Stimulated activated naive CD8-positive, alpha-beta T cell treated with anti-CD3 and anti-CD28 coated beads, Interleukin-15, amount 100 ng/mL, for 72 hours (primary cell): ENCODE data around the gene MAML1.

Source experiments
- ATAC-seq: fragments of 150-1000 bp; cut with Tn5 transposase; 2 replicates; pipeline ENCODE4 v1.10.0; 2021; ENCODE audit warnings: mild to moderate bottlenecking, moderate library complexity
- DNase-seq, 2 donors: peaks; one replicate each; pipeline ENCODE4 v3.0.0; 2021 to 2022
- H3K27ac Mint-ChIP-seq, 2 donors: one replicate each; pipeline ENCODE4 v1.8.0; 2022; ENCODE audit warnings: mild to moderate bottlenecking in 2 of 2, mixed read lengths in 2 of 2, moderate library complexity in 2 of 2
- H3K27me3 Mint-ChIP-seq: one replicate; pipeline ENCODE4 v1.8.0; 2022; ENCODE audit warnings: mixed read lengths
- H3K4me1 Mint-ChIP-seq: one replicate; pipeline ENCODE4 v1.8.0; 2022; ENCODE audit warnings: mild to moderate bottlenecking, mixed read lengths
- H3K4me3 Mint-ChIP-seq, 2 donors: one replicate each; pipeline ENCODE4 v1.8.0; 2022; ENCODE audit warnings: mild to moderate bottlenecking in 2 of 2, mixed read lengths in 2 of 2, moderate library complexity in 1 of 2
- H3K9me3 Mint-ChIP-seq, 2 donors: one replicate each; pipeline ENCODE4 v1.8.0; 2022; ENCODE audit warnings: mixed read lengths in 2 of 2

MAML1 gene

GRCh38 chr5:179758955-179759354 is 26.3 kb downstream of the MAML1 start:
- Mint-ChIP-seq H3K4me3 (no peak overlapping the region), H3K9me3 (no peaks in the 10 kb centered on the region), H3K27ac (no peak overlapping the region), H3K4me1 (peaks cover 64% of the 10 kb centered on the region), H3K27me3 (no peaks in the 10 kb centered on the region)
- ATAC-seq (no peak), DNase-seq (no peak)

GRCh38 chr5:179759581-179760551 is 27.2 kb downstream of the MAML1 start:
- peak in 1 of 2 donors; percentile 16 for DNase-seq
- ATAC-seq: peak; percentile 69
- no peaks in the 10 kb centered on the region for H3K27me3 Mint-ChIP-seq
- H3K27ac Mint-ChIP-seq: peak overlapping the region; percentile 5 to 94
- H3K9me3 Mint-ChIP-seq: no peaks in the 10 kb centered on the region
- peak overlapping the region; percentile 25 to 27 for H3K4me3 Mint-ChIP-seq
- H3K4me1 Mint-ChIP-seq: peaks cover 55% of the 10 kb centered on the region

GRCh38 chr5:179762079-179762780 is 29.6 kb downstream of the MAML1 start:
- ATAC-seq: peak; percentile 67
- peak in 1 of 2 donors; percentile 3 for DNase-seq
- H3K27me3 Mint-ChIP-seq: no peaks in the 10 kb centered on the region
- H3K27ac Mint-ChIP-seq: no peak overlapping the region
- H3K4me3 Mint-ChIP-seq: peak overlapping the region in 1 of 2 donors; percentile 14
- H3K4me1 Mint-ChIP-seq: peaks cover 58% of the 10 kb centered on the region
- no peaks in the 10 kb centered on the region for H3K9me3 Mint-ChIP-seq

- DNase-seq (no peak), ATAC-seq (no peak)
- no peaks in the 10 kb centered on the region for H3K27me3 Mint-ChIP-seq
- no peaks in the 10 kb centered on the region for H3K9me3 Mint-ChIP-seq
- peaks cover 60% of the 10 kb centered on the region for H3K4me1 Mint-ChIP-seq
- H3K4me3 Mint-ChIP-seq: no peak overlapping the region
- H3K27ac Mint-ChIP-seq: no peak overlapping the region
These were observed 30.2 kb downstream of the MAML1 start for GRCh38 chr5:179762781-179763176.

- H3K4me3 Mint-ChIP-seq: no peak overlapping the region
- peak overlapping the region in 1 of 2 donors; percentile 84 for H3K27ac Mint-ChIP-seq
- ATAC-seq (peak; percentile 74), DNase-seq (peak; percentile 15 to 38)
- H3K4me1 Mint-ChIP-seq: peaks cover 66% of the 10 kb centered on the region
- no peaks in the 10 kb centered on the region for H3K9me3 Mint-ChIP-seq
- H3K27me3 Mint-ChIP-seq: no peaks in the 10 kb centered on the region
These were observed 30.8 kb downstream of the MAML1 start for GRCh38 chr5:179763215-179763945.

- Mint-ChIP-seq H3K9me3 (no peaks in the 10 kb centered on the region), H3K27me3 (no peaks in the 10 kb centered on the region), H3K4me1 (peaks cover 65% of the 10 kb centered on the region), H3K4me3 (no peak overlapping the region), H3K27ac (peak overlapping the region in 1 of 2 donors; percentile 84)
- ATAC-seq (no peak), DNase-seq (no peak)
These were observed 31.4 kb downstream of the MAML1 start for GRCh38 chr5:179764056-179764455.

GRCh38 chr5:179765400-179765799 is 32.8 kb downstream of the MAML1 start:
- Mint-ChIP-seq H3K4me1 (peaks cover 52% of the 10 kb centered on the region), H3K27me3 (no peaks in the 10 kb centered on the region), H3K27ac (peak overlapping the region in 1 of 2 donors; percentile 7), H3K9me3 (no peaks in the 10 kb centered on the region), H3K4me3 (no peak overlapping the region)
- no peak for DNase-seq
- no peak for ATAC-seq

GRCh38 chr5:179766021-179766725 is 33.6 kb downstream of the MAML1 start:
- ATAC-seq (no peak), DNase-seq (no peak)
- Mint-ChIP-seq H3K9me3 (no peaks in the 10 kb centered on the region), H3K27me3 (no peaks in the 10 kb centered on the region), H3K4me3 (no peak overlapping the region), H3K27ac (peak overlapping the region in 1 of 2 donors; percentile 76), H3K4me1 (peaks cover 47% of the 10 kb centered on the region)

- H3K4me3 Mint-ChIP-seq: no peak overlapping the region
- no peak for ATAC-seq
- peaks cover 40% of the 10 kb centered on the region for H3K4me1 Mint-ChIP-seq
- H3K27me3 Mint-ChIP-seq: no peaks in the 10 kb centered on the region
- H3K27ac Mint-ChIP-seq: no peak overlapping the region
- no peak for DNase-seq
- no peaks in the 10 kb centered on the region for H3K9me3 Mint-ChIP-seq
These were observed 34.3 kb downstream of the MAML1 start for GRCh38 chr5:179766726-179767455.

GRCh38 chr5:179767496-179768100 is 35.0 kb downstream of the MAML1 start:
- no peak for DNase-seq
- Mint-ChIP-seq H3K4me3 (no peak overlapping the region), H3K9me3 (no peaks in the 10 kb centered on the region), H3K27me3 (no peaks in the 10 kb centered on the region), H3K27ac (no peak overlapping the region), H3K4me1 (peaks cover 33% of the 10 kb centered on the region)
- no peak for ATAC-seq

GRCh38 chr5:179768326-179769085 is 35.9 kb downstream of the MAML1 start:
- DNase-seq (no peak), ATAC-seq (peak; percentile 66)
- Mint-ChIP-seq H3K27ac (peak overlapping the region in 1 of 2 donors; percentile 76), H3K4me1 (peaks cover 24% of the 10 kb centered on the region), H3K9me3 (no peaks in the 10 kb centered on the region), H3K27me3 (no peaks in the 10 kb centered on the region), H3K4me3 (no peak overlapping the region)

GRCh38 chr5:179769271-179769670 is 36.6 kb downstream of the MAML1 start:
- H3K9me3 Mint-ChIP-seq: no peaks in the 10 kb centered on the region
- H3K4me1 Mint-ChIP-seq: peaks cover 24% of the 10 kb centered on the region
- DNase-seq: no peak
- no peak overlapping the region for H3K4me3 Mint-ChIP-seq
- H3K27me3 Mint-ChIP-seq: no peaks in the 10 kb centered on the region
- no peak overlapping the region for H3K27ac Mint-ChIP-seq
- no peak for ATAC-seq

GRCh38 chr5:179769796-179770195 is 37.2 kb downstream of the MAML1 start:
- DNase-seq: no peak
- H3K4me1 Mint-ChIP-seq: peaks cover 24% of the 10 kb centered on the region
- H3K9me3 Mint-ChIP-seq: no peaks in the 10 kb centered on the region
- H3K4me3 Mint-ChIP-seq: no peak overlapping the region
- H3K27ac Mint-ChIP-seq: peak overlapping the region; percentile 16 to 61
- ATAC-seq: no peak
- H3K27me3 Mint-ChIP-seq: no peaks in the 10 kb centered on the region
